ENCODE results near the gene TGFBR2.

Gene TGFBR2

GRCh38 chr3:30720586-30721313, 114.3 kb downstream of the TGFBR2 start:
- TF ChIP-seq CTCF (IDR thresholded peaks at IDR 0.05; ENCODE audit: low read depth, low read length, missing control alignments) = no peak
- H3K4me3 ChIP-seq (replicated peaks; ENCODE audit: low read depth, low read length) = no peak overlapping the region
- DNase-seq (ENCODE audit: extremely low read depth, low read depth) = peak; percentile 56

GRCh38 chr3:30721314-30721634, 114.9 kb downstream of the TGFBR2 start:
- H3K4me3 ChIP-seq (replicated peaks; ENCODE audit: low read depth, low read length) = no peak overlapping the region
- TF ChIP-seq CTCF (IDR thresholded peaks at IDR 0.05; ENCODE audit: low read depth, low read length, missing control alignments) = no peak
- no peak for DNase-seq (ENCODE audit: extremely low read depth, low read depth)

GRCh38 chr3:30723211-30723610, 116.8 kb downstream of the TGFBR2 start:
- no peak overlapping the region for H3K4me3 ChIP-seq (replicated peaks; ENCODE audit: low read depth, low read length)
- TF ChIP-seq CTCF (IDR thresholded peaks at IDR 0.05; ENCODE audit: low read depth, low read length, missing control alignments) = no peak
- no peak for DNase-seq (ENCODE audit: extremely low read depth, low read depth)

GRCh38 chr3:30724863-30725262, 118.5 kb downstream of the TGFBR2 start:
- DNase-seq (ENCODE audit: extremely low read depth, low read depth) = no peak
- TF ChIP-seq CTCF (IDR thresholded peaks at IDR 0.05; ENCODE audit: low read depth, low read length, missing control alignments) = no peak
- no peak overlapping the region for H3K4me3 ChIP-seq (replicated peaks; ENCODE audit: low read depth, low read length)

- no peak overlapping the region for H3K4me3 ChIP-seq (replicated peaks; ENCODE audit: low read depth, low read length)
- no peak for DNase-seq (ENCODE audit: extremely low read depth, low read depth)
- no peak for TF ChIP-seq CTCF (IDR thresholded peaks at IDR 0.05; ENCODE audit: low read depth, low read length, missing control alignments)
These were observed 121.7 kb downstream of the TGFBR2 start for GRCh38 chr3:30728143-30728542.

GRCh38 chr3:30729512-30729911, 123.1 kb downstream of the TGFBR2 start:
- DNase-seq (ENCODE audit: extremely low read depth, low read depth) = no peak
- TF ChIP-seq CTCF (IDR thresholded peaks at IDR 0.05; ENCODE audit: low read depth, low read length, missing control alignments) = no peak
- no peak overlapping the region for H3K4me3 ChIP-seq (replicated peaks; ENCODE audit: low read depth, low read length)

GRCh38 chr3:30729936-30730335, 123.5 kb downstream of the TGFBR2 start:
- H3K4me3 ChIP-seq (replicated peaks; ENCODE audit: low read depth, low read length) = no peak overlapping the region
- no peak for TF ChIP-seq CTCF (IDR thresholded peaks at IDR 0.05; ENCODE audit: low read depth, low read length, missing control alignments)
- DNase-seq (ENCODE audit: extremely low read depth, low read depth) = no peak
